GM12891 (cell line): ENCODE results near the gene MYO5C.

Experiments used
- DNase-seq: peaks from one replicate; pipeline ENCODE4 v3.0.0; 2011; ENCODE audit warnings: low spot score; ENCODE audit not compliant: insufficient read length
- FAIRE-seq: peaks from 2 replicates; lab custom pipeline; 2011; peaks lifted over from hg19 to GRCh38; lab: Jason Lieb, UNC
- PAX5 ChIP-seq: IDR thresholded peaks from 2 replicates; pipeline ENCODE4 v1.6.1; 2011; ENCODE audit warnings: low read length, moderate library complexity, mild to moderate bottlenecking; ENCODE audit not compliant: insufficient read depth, severe bottlenecking
- POLR2A ChIP-seq: IDR thresholded peaks from 2 replicates; pipeline ENCODE4 v1.6.1; 2011; ENCODE audit warnings: low read depth, low read length, control low read depth
- POLR2AphosphoS5 ChIP-seq: IDR thresholded peaks from 2 replicates; pipeline ENCODE4 v1.6.1; 2011; ENCODE audit warnings: low read depth, low read length, control low read depth
- POU2F2 ChIP-seq: IDR thresholded peaks from 2 replicates; pipeline ENCODE4 v1.6.1; 2011; ENCODE audit warnings: low read depth, mild to moderate bottlenecking, control low read depth, low read length, moderate library complexity
- SPI1 ChIP-seq: IDR thresholded peaks from 2 replicates; pipeline ENCODE4 v1.6.1; 2011; ENCODE audit warnings: low read depth, low read length, control low read depth
- TAF1 ChIP-seq: IDR thresholded peaks from 2 replicates; pipeline ENCODE4 v1.6.1; 2011; ENCODE audit warnings: low read depth, low read length, control low read depth

MYO5C gene

GRCh38 chr15:52158084-52158765, 137.4 kb downstream of the MYO5C start:
- TF ChIP-seq POLR2AphosphoS5 (no peak), PAX5 (no peak), TAF1 (no peak), SPI1 (no peak), POU2F2 (no peak), POLR2A (no peak)
- FAIRE-seq (no peak), DNase-seq (no peak)

- FAIRE-seq: no peak
- no peak for TF ChIP-seq TAF1
- no peak for TF ChIP-seq SPI1
- no peak for TF ChIP-seq PAX5
- no peak for TF ChIP-seq POLR2A
- DNase-seq: no peak
Observed at GRCh38 chr15:52155878-52156277, 139.7 kb downstream of the MYO5C start.

- DNase-seq: no peak
- no peak for TF ChIP-seq PAX5
- no peak for FAIRE-seq
Observed at GRCh38 chr15:52154896-52155865, 140.4 kb downstream of the MYO5C start.

GRCh38 chr15:52153900-52154895, 141.4 kb downstream of the MYO5C start:
- DNase-seq: no peak
- TF ChIP-seq POLR2A: no peak
- no peak for TF ChIP-seq POU2F2
- TF ChIP-seq SPI1: no peak
- no peak for TF ChIP-seq PAX5
- TF ChIP-seq TAF1: no peak
- TF ChIP-seq POLR2AphosphoS5: no peak
- no peak for FAIRE-seq

GRCh38 chr15:52151353-52151752, 144.3 kb downstream of the MYO5C start:
- no peak for FAIRE-seq
- no peak for DNase-seq
- no peak for TF ChIP-seq TAF1

GRCh38 chr15:52150871-52151270, 144.7 kb downstream of the MYO5C start:
- FAIRE-seq: no peak
- TF ChIP-seq POLR2A: no peak
- no peak for TF ChIP-seq POLR2AphosphoS5
- no peak for TF ChIP-seq PAX5
- no peak for TF ChIP-seq TAF1
- TF ChIP-seq POU2F2: no peak
- TF ChIP-seq SPI1: no peak
- DNase-seq: no peak

GRCh38 chr15:52150043-52150825, 145.4 kb downstream of the MYO5C start:
- TF ChIP-seq POU2F2 (no peak), TAF1 (no peak), SPI1 (no peak), POLR2AphosphoS5 (no peak), POLR2A (no peak), PAX5 (no peak)
- no peak for DNase-seq
- peak; percentile 28 for FAIRE-seq

- DNase-seq: no peak
- FAIRE-seq: no peak
- TF ChIP-seq POLR2A: no peak
- TF ChIP-seq SPI1: no peak
- no peak for TF ChIP-seq POU2F2
- TF ChIP-seq POLR2AphosphoS5: no peak
Observed at GRCh38 chr15:52148403-52148802, 147.2 kb downstream of the MYO5C start.

GRCh38 chr15:52146776-52147175, 148.8 kb downstream of the MYO5C start:
- no peak for FAIRE-seq
- DNase-seq: no peak
- TF ChIP-seq POLR2A (no peak), TAF1 (no peak), POU2F2 (no peak), PAX5 (no peak)
